Measurements from ENCODE around the gene SLC22A2. TPM values are rescaled to one million over a fixed set of nuclear protein-coding genes. Genes with fewer than 3 reads are reported as not detected.

The SLC22A2 gene
- total and polyA plus RNA-seq, 4 donors = not detected

DNA sequence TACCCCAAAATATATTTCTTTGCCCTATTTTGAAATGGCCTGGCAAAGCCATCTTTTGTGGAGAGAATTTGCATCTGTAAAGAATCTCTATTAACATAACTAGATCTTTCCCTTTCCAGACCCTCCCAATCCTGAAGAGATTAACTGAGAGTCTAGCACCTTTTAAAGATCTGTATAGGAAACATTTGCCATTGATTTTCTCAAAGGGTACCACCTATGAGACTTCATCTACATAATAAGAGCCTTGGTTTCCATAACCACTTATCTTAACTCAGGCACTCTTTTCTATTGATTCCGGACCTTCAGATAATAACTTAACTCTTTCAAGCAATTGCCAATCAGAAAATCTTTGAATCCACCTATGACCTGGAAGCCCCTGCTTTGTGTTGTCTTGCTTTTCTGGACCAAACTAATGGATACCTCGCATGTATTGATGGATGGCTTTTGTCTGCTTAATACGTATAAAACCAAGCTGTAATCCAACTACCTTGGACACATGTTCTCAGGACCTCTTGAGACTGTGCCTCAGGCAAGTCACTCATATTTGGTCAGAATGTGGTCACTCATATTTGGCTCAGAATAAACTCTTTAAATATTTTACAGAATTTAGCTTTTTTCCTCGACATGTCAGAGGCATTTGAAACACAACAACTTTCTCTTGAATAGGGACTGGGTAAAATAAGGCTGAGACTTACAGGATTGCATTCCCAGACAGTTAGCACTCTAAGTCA, 31.4 kb downstream of the SLC22A2 start:
- H3K4me1 ChIP-seq (ENCODE audit: control insufficient read depth in 4 of 4, insufficient read depth in 4 of 4, low read length in 3 of 4) = no peaks in the 10 kb centered on the region
- 85% methylated on average over 4 of the region's 4 CpGs for WGBS

DNA sequence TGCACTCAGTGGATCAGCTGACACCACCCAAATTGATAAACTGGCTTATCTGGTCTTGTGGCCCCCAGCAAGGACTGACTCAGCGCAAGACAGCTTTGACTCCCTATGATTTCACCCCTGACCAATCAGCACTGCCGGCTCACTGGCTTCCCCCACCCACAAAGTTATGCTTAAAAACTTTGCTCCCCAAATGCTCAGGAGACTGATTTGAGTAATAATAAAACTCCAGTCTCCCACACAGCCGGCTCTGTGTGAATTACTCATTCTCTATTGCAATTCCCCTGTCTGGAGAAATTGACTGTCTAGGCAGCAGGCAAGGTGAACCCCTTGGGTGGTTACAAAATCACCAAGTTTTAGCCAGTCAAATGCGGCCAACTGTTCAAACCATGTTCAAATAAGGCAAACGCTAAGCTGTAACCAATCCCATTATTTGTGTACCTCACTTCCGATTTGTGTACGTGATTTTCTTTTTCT, 32.5 kb downstream of the SLC22A2 start:
- Histone ChIP-seq H3K27me3 (ENCODE audit: control insufficient read depth in 4 of 4, insufficient read depth in 4 of 4, low read length in 3 of 4) (no peaks in the 10 kb centered on the region), H3K36me3 (ENCODE audit: control insufficient read depth in 4 of 4, insufficient read depth in 3 of 4, low read depth in 1 of 4, low read length in 3 of 4) (no peaks in the 10 kb centered on the region), H3K27ac (ENCODE audit: low read depth in 1 of 2, low read length in 2 of 2) (no peak overlapping the region), H3K4me1 (ENCODE audit: control insufficient read depth in 4 of 4, insufficient read depth in 4 of 4, low read length in 3 of 4) (no peaks in the 10 kb centered on the region), H3K9ac (ENCODE audit: low read depth in 1 of 2, low read length in 2 of 2) (no peak overlapping the region), H3K9me3 (ENCODE audit: control insufficient read depth in 4 of 4, low read length in 3 of 4) (no peaks in the 10 kb centered on the region), H3K4me3 (ENCODE audit: low read depth in 1 of 3, low read length in 3 of 3) (no peak overlapping the region)
- 85% methylated on average over 7 of the region's 7 CpGs for WGBS
- TF ChIP-seq JUND (IDR thresholded peaks at IDR 0.05) (no peak), HNF4G (IDR thresholded peaks at IDR 0.05) (no peak), HNF4A (conservative IDR thresholded peaks at IDR 0.05) (no peak)
- DNase-seq (ENCODE audit: low spot score) = no peak

More for the DNA sequence above, 31.4 kb downstream of the SLC22A2 start:
- no peak overlapping the region for H3K9ac ChIP-seq (ENCODE audit: low read depth in 1 of 2, low read length in 2 of 2)
- H3K4me3 ChIP-seq (ENCODE audit: low read depth in 1 of 3, low read length in 3 of 3) = no peak overlapping the region
- H3K27ac ChIP-seq (ENCODE audit: low read depth in 1 of 2, low read length in 2 of 2) = no peak overlapping the region
- H3K36me3 ChIP-seq (ENCODE audit: control insufficient read depth in 4 of 4, insufficient read depth in 3 of 4, low read depth in 1 of 4, low read length in 3 of 4) = no peaks in the 10 kb centered on the region
- no peaks in the 10 kb centered on the region for H3K9me3 ChIP-seq (ENCODE audit: control insufficient read depth in 4 of 4, low read length in 3 of 4)
- DNase-seq (ENCODE audit: low spot score) = no peak
- TF ChIP-seq SP1 (IDR thresholded peaks at IDR 0.05) (no peak), YY1 (IDR thresholded peaks at IDR 0.05) (no peak), HNF4A (conservative IDR thresholded peaks at IDR 0.05) (no peak), RAD21 (IDR thresholded peaks at IDR 0.05) (no peak), FOXA2 (IDR thresholded peaks at IDR 0.05) (no peak)
- no peaks in the 10 kb centered on the region for H3K27me3 ChIP-seq (ENCODE audit: control insufficient read depth in 4 of 4, insufficient read depth in 4 of 4, low read length in 3 of 4)

DNA sequence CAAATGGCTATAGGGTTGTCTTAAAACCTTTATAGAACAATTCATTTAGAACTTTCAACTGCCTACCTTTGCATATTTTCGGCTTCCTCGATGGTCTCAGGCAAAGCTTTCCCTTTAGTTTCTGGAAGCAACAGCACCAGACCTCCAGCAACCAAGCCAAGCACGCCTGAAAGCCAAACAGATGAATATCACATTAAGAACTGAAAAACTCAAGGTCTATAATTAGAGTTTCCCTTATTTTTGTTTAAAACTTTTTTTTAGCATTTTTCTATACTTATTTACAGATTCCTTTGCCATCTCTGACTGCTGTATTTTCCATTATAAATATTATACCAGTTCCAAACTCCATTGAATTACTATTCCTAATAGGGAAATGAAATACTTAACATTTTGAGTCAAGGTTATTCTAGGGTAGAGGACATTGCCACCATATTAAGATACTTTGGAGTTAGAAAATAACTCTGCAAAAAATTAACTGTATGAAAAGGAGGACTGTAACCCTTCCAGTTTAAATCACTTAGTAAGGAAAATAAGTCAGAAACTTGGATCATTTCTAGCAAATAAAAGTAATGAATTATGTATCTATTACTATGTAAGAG, 33.9 kb downstream of the SLC22A2 start:
- no peak for TF ChIP-seq TAF1 (conservative IDR thresholded peaks at IDR 0.05)
- no peak for TF ChIP-seq RXRA (IDR thresholded peaks at IDR 0.05)
- no peak for TF ChIP-seq JUND (IDR thresholded peaks at IDR 0.05)
- no peak for TF ChIP-seq HNF4A (conservative IDR thresholded peaks at IDR 0.05)
- TF ChIP-seq, protein P1, sequence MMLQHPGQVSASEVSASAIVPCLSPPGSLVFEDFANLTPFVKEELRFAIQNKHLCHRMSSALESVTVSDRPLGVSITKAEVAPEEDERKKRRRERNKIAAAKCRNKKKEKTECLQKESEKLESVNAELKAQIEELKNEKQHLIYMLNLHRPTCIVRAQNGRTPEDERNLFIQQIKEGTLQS (IDR thresholded peaks at IDR 0.05) = no peak
- TF ChIP-seq EGR1 (IDR thresholded peaks at IDR 0.05; ENCODE audit: low read depth in 2 of 2) = no peak
- TF ChIP-seq HNF4G (IDR thresholded peaks at IDR 0.05) = no peak
- TF ChIP-seq, protein P2, sequence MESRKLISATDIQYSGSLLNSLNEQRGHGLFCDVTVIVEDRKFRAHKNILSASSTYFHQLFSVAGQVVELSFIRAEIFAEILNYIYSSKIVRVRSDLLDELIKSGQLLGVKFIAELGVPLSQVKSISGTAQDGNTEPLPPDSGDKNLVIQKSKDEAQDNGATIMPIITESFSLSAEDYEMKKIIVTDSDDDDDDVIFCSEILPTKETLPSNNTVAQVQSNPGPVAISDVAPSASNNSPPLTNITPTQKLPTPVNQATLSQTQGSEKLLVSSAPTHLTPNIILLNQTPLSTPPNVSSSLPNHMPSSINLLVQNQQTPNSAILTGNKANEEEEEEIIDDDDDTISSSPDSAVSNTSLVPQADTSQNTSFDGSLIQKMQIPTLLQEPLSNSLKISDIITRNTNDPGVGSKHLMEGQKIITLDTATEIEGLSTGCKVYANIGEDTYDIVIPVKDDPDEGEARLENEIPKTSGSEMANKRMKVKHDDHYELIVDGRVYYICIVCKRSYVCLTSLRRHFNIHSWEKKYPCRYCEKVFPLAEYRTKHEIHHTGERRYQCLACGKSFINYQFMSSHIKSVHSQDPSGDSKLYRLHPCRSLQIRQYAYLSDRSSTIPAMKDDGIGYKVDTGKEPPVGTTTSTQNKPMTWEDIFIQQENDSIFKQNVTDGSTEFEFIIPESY (IDR thresholded peaks at IDR 0.05) = no peak
- Histone ChIP-seq H3K9ac (ENCODE audit: low read depth in 1 of 2, low read length in 2 of 2) (no peak overlapping the region), H3K27me3 (ENCODE audit: control insufficient read depth in 4 of 4, insufficient read depth in 4 of 4, low read length in 3 of 4) (no peaks in the 10 kb centered on the region), H3K4me1 (ENCODE audit: control insufficient read depth in 4 of 4, insufficient read depth in 4 of 4, low read length in 3 of 4) (no peaks in the 10 kb centered on the region), H3K9me3 (ENCODE audit: control insufficient read depth in 4 of 4, low read length in 3 of 4) (no peaks in the 10 kb centered on the region), H3K4me3 (ENCODE audit: low read depth in 1 of 3, low read length in 3 of 3) (no peak overlapping the region), H3K36me3 (ENCODE audit: control insufficient read depth in 4 of 4, insufficient read depth in 3 of 4, low read depth in 1 of 4, low read length in 3 of 4) (no peaks in the 10 kb centered on the region), H3K27ac (ENCODE audit: low read depth in 1 of 2, low read length in 2 of 2) (no peak overlapping the region)
- 90% methylated on average over 3 of the region's 3 CpGs for WGBS
- DNase-seq (ENCODE audit: low spot score) = no peak

All from liver (tissue), 9 donors.